Cardiac muscle cell (in vitro differentiated cells and primary cell): Measurements from ENCODE around the gene MISP3. TPM values are rescaled to one million over a fixed set of nuclear protein-coding genes. Genes with fewer than 3 reads are reported as not detected.

Source experiments
- DNase-seq, 2 donors: peaks; one replicate each; pipeline versions ENCODE4 v3.0.0 to v3.0.0-alpha.2; 2010 to 2017; ENCODE audit warnings: low read depth in 1 of 2, low spot score in 1 of 2
- H3K27ac ChIP-seq: fragments of 200-600 bp; sonication (generic); 2 replicates; pipeline ENCODE4 v1.5.1; 2016
- H3K27me3 ChIP-seq: fragments of 200-600 bp; sonication (generic); 2 replicates; pipeline ENCODE4 v1.6.0; 2016; ENCODE audit warnings: control low read depth
- H3K36me3 ChIP-seq: fragments of 200-600 bp; sonication (generic); 2 replicates; pipeline ENCODE4 v1.5.1; 2016; ENCODE audit warnings: control low read depth
- H3K4me1 ChIP-seq: fragments of 200-600 bp; sonication (generic); 2 replicates; pipeline ENCODE4 v1.8.1; 2017; ENCODE audit warnings: low read depth, mild to moderate bottlenecking, mixed run types
- H3K4me3 ChIP-seq: fragments of 200-600 bp; sonication (generic); 2 replicates; pipeline ENCODE4 v1.5.1; 2016; ENCODE audit warnings: mild to moderate bottlenecking
- H3K9me3 ChIP-seq: fragments of 200-600 bp; sonication (generic); 2 replicates; pipeline ENCODE4 v1.5.1; 2017; ENCODE audit warnings: low read depth, mild to moderate bottlenecking, control low read depth
- CTCF ChIP-seq: IDR thresholded peaks from 2 replicates; pipeline ENCODE4 v1.5.1; 2012; ENCODE audit warnings: low read depth, mild to moderate bottlenecking, low read length
- polyA plus RNA-seq: library from polyadenylated mRNA; unstranded; fragments of >200 nt; fragmentation: Nextera tagmentation; extraction: Ambion mirVana; gene quantifications from 2 replicates; pipeline ENCODE4 v1.2.1, GENCODE V29; 2016
- total RNA-seq: library from RNA; depleted of rRNA; stranded (reverse); fragments of >200 nt; gene quantifications from 2 replicates; pipeline ENCODE4 v1.2.3, GENCODE V29; 2016

The MISP3 gene
- total and polyA plus RNA-seq, 2 experiments from 2014 or later = 19.4 to 23.2 TPM

- H3K4me1 ChIP-seq = peaks cover 27% of the 10 kb centered on the region
- H3K27me3 ChIP-seq = no peaks in the 10 kb centered on the region
- no peak for DNase-seq
- H3K36me3 ChIP-seq = no peaks in the 10 kb centered on the region
- no peak overlapping the region for H3K27ac ChIP-seq
- no peaks in the 10 kb centered on the region for H3K9me3 ChIP-seq
- H3K4me3 ChIP-seq = no peak overlapping the region
- TF ChIP-seq CTCF = no peak
Observed at GRCh38 chr19:14111486-14111885, 38.9 kb downstream of the MISP3 start.

DNA sequence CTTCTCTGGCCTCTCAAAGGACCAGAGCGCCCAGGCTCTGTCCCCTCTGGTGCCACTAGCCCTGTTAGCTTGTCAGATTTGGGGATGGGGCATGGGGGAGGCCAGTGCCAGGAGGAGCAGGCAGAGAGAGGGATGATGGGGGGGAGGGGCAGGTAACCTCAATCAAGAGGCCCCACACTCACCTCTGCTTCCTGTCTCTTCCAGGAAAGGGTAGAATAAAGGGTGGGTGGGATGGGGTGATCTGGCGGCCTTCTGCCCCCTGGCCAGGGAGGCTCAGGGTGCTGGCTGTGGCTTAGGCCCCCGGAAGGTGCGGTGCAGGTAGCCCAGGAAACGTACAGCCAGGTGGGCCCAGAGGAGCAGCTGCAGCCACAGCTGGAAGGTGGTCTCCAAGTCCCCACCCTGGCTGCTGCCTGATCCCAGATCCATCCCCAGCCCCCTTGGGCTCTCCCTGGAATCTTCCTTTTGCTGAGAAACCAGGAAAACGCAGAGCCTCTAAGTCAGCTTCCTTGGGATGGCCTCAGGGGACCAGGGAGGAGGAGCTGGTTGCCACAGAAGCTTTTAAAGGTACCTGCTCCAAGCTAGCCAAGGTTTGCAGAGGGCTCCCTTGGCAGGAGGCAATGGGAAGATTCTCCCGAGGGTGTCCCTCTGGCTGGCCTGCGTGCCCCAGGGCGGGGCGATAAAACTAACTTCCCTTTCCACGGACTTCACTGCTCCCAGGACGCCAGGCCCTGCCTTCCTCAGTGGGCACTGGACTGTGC lies 39.6 kb downstream of the MISP3 start:
- no peak for TF ChIP-seq CTCF
- Histone ChIP-seq H3K27ac (peak overlapping the region; percentile 62), H3K36me3 (no peaks in the 10 kb centered on the region), H3K9me3 (no peaks in the 10 kb centered on the region), H3K4me1 (peaks cover 30% of the 10 kb centered on the region), H3K4me3 (no peak overlapping the region), H3K27me3 (no peaks in the 10 kb centered on the region)
- DNase-seq = peak in 1 of 2 donors; percentile 43

GRCh38 chr19:14112809-14113385 lies 40.3 kb downstream of the MISP3 start:
- peak overlapping the region; percentile 62 for H3K27ac ChIP-seq
- H3K27me3 ChIP-seq = no peaks in the 10 kb centered on the region
- DNase-seq = peak in 1 of 2 donors; percentile 53
- no peak overlapping the region for H3K4me3 ChIP-seq
- H3K36me3 ChIP-seq = no peaks in the 10 kb centered on the region
- no peak for TF ChIP-seq CTCF
- peaks cover 30% of the 10 kb centered on the region for H3K4me1 ChIP-seq
- no peaks in the 10 kb centered on the region for H3K9me3 ChIP-seq

GRCh38 chr19:14113762-14114414 lies 41.3 kb downstream of the MISP3 start:
- H3K4me1 ChIP-seq = peaks cover 36% of the 10 kb centered on the region
- H3K27me3 ChIP-seq = no peaks in the 10 kb centered on the region
- H3K36me3 ChIP-seq = no peaks in the 10 kb centered on the region
- no peaks in the 10 kb centered on the region for H3K9me3 ChIP-seq
- peak; percentile 35 for TF ChIP-seq CTCF
- no peak for DNase-seq
- H3K4me3 ChIP-seq = no peak overlapping the region
- H3K27ac ChIP-seq = peak overlapping the region; percentile 62

DNA sequence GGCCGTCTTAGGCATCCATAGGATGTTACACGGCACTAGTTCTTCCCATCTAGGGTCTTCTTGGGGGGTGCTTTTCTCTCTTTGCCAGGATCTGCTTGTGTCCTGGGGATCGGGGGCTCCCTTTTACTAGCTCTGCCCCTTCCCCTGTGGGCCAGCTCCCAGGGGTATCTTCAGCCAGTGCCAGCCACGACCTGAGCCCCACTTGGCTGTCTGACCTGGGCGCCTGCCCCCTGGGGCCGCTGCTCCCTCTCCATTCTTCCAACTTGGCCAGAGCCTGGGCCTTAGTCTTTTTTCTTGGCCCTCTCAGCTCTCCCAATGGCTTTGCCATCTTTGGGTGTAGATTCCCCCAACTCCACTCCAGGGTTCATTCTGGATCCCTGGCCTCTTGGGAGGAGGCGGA lies 41.9 kb downstream of the MISP3 start:
- Histone ChIP-seq H3K27ac (no peak overlapping the region), H3K36me3 (no peaks in the 10 kb centered on the region), H3K9me3 (no peaks in the 10 kb centered on the region), H3K27me3 (no peaks in the 10 kb centered on the region), H3K4me3 (no peak overlapping the region), H3K4me1 (peaks cover 42% of the 10 kb centered on the region)
- DNase-seq = no peak
- no peak for TF ChIP-seq CTCF
